GM12878 (cell line): ENCODE data around the gene AMHR2. TPM values are rescaled to one million over a fixed set of nuclear protein-coding genes. Genes with fewer than 3 reads are reported as not detected.
A peak's percentile ranks its signal among the peaks of the same experiment; 100 is the strongest.

ENCODE experiments used
- ATAC-seq: fragments of 200-7000 bp; cut with Tn5 transposase; 3 replicates; pipeline ENCODE4 v1.9.1; 2020; ENCODE audit warnings: mild to moderate bottlenecking, moderate library complexity
- BruUV-seq: library from RNA; stranded (reverse); fragments of 400-500 nt; replicated peaks from 2 replicates; lab custom pipeline; 2021; lab: Mats Ljungman, UMichigan
- CTCF ChIA-PET: fragments of 300-600 bp; sonication (Branson Sonifier 250); formaldehyde crosslinking; extraction: SDS; loops from one replicate; lab custom pipeline; 2021; ENCODE audit warnings: inconsistent platforms; lab: Yijun Ruan, JAX
- POLR2A ChIA-PET: fragments of 350-600 bp; formaldehyde crosslinking; extraction: SDS; loops from one replicate; lab custom pipeline; 2021; ENCODE audit warnings: inconsistent platforms; lab: Charles Lee
- RAD21 ChIA-PET: fragments of 300-600 bp; sonication (Branson Sonifier 250); formaldehyde crosslinking; loops from one replicate; lab custom pipeline; 2023; ENCODE audit warnings: antibody characterized with exemption; ENCODE audit not compliant: unreplicated experiment; lab: Charles Lee
- SMC1A ChIA-PET: fragments of 300-600 bp; sonication (Branson Sonifier 250); formaldehyde crosslinking; loops from one replicate; lab custom pipeline; 2023; ENCODE audit not compliant: unreplicated experiment, uncharacterized antibody; lab: Charles Lee
- DNase-seq: peaks from one replicate; pipeline ENCODE4 v3.0.0-alpha.2; 2011; ENCODE audit warnings: low read depth, low spot score
- FAIRE-seq: peaks from 3 replicates; lab custom pipeline; 2011; peaks lifted over from hg19 to GRCh38; lab: Jason Lieb, UNC
- H2AFZ ChIP-seq: 2 replicates; pipeline ENCODE4 v1.6.0; 2011; ENCODE audit warnings: low read depth, low read length, control low read depth; ENCODE audit not compliant: control insufficient read depth
- H3K27ac ChIP-seq: 2 replicates; pipeline ENCODE4 v1.5.1; 2011; ENCODE audit warnings: control low read depth; ENCODE audit not compliant: control insufficient read depth, insufficient read depth
- H3K27me3 ChIP-seq, 2 experiments: replicated peaks in 1 of 2; 2 replicates each; pipeline versions ENCODE4 v1.6.0 to v1.6.1; 2011; ENCODE audit warnings: low read length in 1 of 2; ENCODE audit not compliant: control insufficient read depth in 2 of 2, insufficient read depth in 2 of 2
- H3K36me3 ChIP-seq, 2 experiments: 2 replicates each; pipeline ENCODE4 v1.5.1; 2011; ENCODE audit warnings: low read length in 1 of 2; ENCODE audit not compliant: control insufficient read depth in 2 of 2, insufficient read depth in 2 of 2
- H3K4me1 ChIP-seq: 2 replicates; pipeline ENCODE4 v1.6.1; 2011; ENCODE audit warnings: mild to moderate bottlenecking, low read length, moderate library complexity, mixed read lengths; ENCODE audit not compliant: control insufficient read depth, insufficient read depth
- H3K4me2 ChIP-seq: 2 replicates; pipeline ENCODE4 v1.6.0; 2011; ENCODE audit warnings: control low read depth; ENCODE audit not compliant: control insufficient read depth, insufficient read depth
- H3K4me3 ChIP-seq: fragments of 200-600 bp; sonication (generic); 2 replicates; pipeline ENCODE4 v1.5.1; 2016
- H3K79me2 ChIP-seq: 2 replicates; pipeline ENCODE4 v1.6.0; 2011; ENCODE audit warnings: low read length; ENCODE audit not compliant: control insufficient read depth, insufficient read depth
- H3K9ac ChIP-seq: 2 replicates; pipeline ENCODE4 v1.8.0; 2011; ENCODE audit warnings: low read length, control low read depth, mixed read lengths; ENCODE audit not compliant: control insufficient read depth, insufficient read depth
- H3K9me3 ChIP-seq: replicated peaks from 3 replicates; pipeline ENCODE4 v1.5.1; 2011; ENCODE audit warnings: mild to moderate bottlenecking, low read length; ENCODE audit not compliant: control insufficient read depth, insufficient read depth
- H4K20me1 ChIP-seq: 2 replicates; pipeline ENCODE4 v1.6.0; 2011; ENCODE audit not compliant: control insufficient read depth, insufficient read depth
- BCL11A ChIP-seq: IDR thresholded peaks from 2 replicates; pipeline ENCODE4 v1.6.1; 2011; ENCODE audit warnings: low read depth, low read length
- GABPA ChIP-seq: IDR thresholded peaks from 2 replicates; pipeline ENCODE4 v1.6.1; 2014; ENCODE audit warnings: antibody characterized with exemption, low read depth, mild to moderate bottlenecking, inconsistent platforms
- IKZF1 ChIP-seq: fragments of 450-650 bp; conservative IDR thresholded peaks from 2 replicates; pipeline ENCODE4 v1.6.1; 2017; ENCODE audit warnings: antibody characterized with exemption, mild to moderate bottlenecking
- IKZF2 ChIP-seq, 2 experiments: fragments of 450-650 bp; IDR thresholded peaks; 2 replicates each; pipeline ENCODE4 v1.6.1; 2017; ENCODE audit warnings: mild to moderate bottlenecking in 2 of 2, moderate library complexity in 2 of 2
- JUND ChIP-seq: IDR thresholded peaks from 2 replicates; pipeline ENCODE4 v1.6.1; 2012; ENCODE audit warnings: low read depth, mild to moderate bottlenecking, low read length, improper control_type of control experiment, moderate library complexity
- NFIC ChIP-seq: IDR thresholded peaks from 2 replicates; pipeline ENCODE4 v1.6.1; 2012; ENCODE audit warnings: low read depth, mild to moderate bottlenecking, inconsistent platforms, low read length, moderate library complexity
- NRF1 ChIP-seq: conservative IDR thresholded peaks from 2 replicates; pipeline ENCODE4 v1.6.1; 2011; ENCODE audit warnings: mild to moderate bottlenecking, low read depth, low read length, improper control_type of control experiment
- PML ChIP-seq: IDR thresholded peaks from 2 replicates; pipeline ENCODE4 v1.6.1; 2012; ENCODE audit warnings: low read length, inconsistent platforms
- SMARCA5 ChIP-seq: fragments of 450-650 bp; IDR thresholded peaks from 2 replicates; pipeline ENCODE4 v1.6.1; 2017; ENCODE audit warnings: mild to moderate bottlenecking
- WGBS: methylation state at CpG from one replicate; pipeline ENCODE4 v1.1.6; 2016; ENCODE audit warnings: low lambda C conversion rate; ENCODE audit not compliant: insufficient replicate concordance, insufficient coverage; ENCODE audit errors: missing lambda C conversion rate; 5-methylcytosine and 5-hydroxymethylcytosine counted together
- in situ Hi-C: fragments of 300-500 bp; cut with MboI; formaldehyde crosslinking; loops from 9 replicates; pipeline ENCODE4 v1.14.3; 2018; ENCODE audit warnings: mixed read lengths
- intact Hi-C: fragments of 100-400 bp; cut with micrococcal nuclease; formaldehyde crosslinking; loops from one replicate; pipeline ENCODE4 v1.14.2; 2022; ENCODE audit not compliant: unreplicated experiment
- polyA plus RNA-seq, 11 experiments: library from polyadenylated mRNA; depleted of rRNA in 4 of 11; unstranded in 6 of 11; stranded (reverse) in 5 of 11; fragments of >200 nt; fragmentation: Nextera tagmentation in 4 of 11; fragmentation: Illumina TruSeq in 1 of 11; extraction: Ambion mirVana in 4 of 11; extraction: Trizol in 1 of 11; gene quantifications; 1 replicate in 1 of 11; 2 replicates in 10 of 11; pipeline versions ENCODE4 v1.2.1 to v1.2.3, GENCODE V29; 2011 to 2016; ENCODE audit warnings: inconsistent platforms in 2 of 11, missing spikeins in 2 of 11, low read depth in 1 of 11
- total RNA-seq, 4 experiments: library from RNA; depleted of rRNA in 3 of 4; stranded (reverse); fragments of >200 nt in 3 of 4; fragmentation: Illumina TruSeq in 1 of 4; extraction: Trizol in 1 of 4; gene quantifications; 2 replicates each; pipeline versions ENCODE4 v1.2.1 to v1.2.3, GENCODE V29; 2013 to 2021
- TF ChIP-seq, protein P1 (sequence below): IDR thresholded peaks from 2 replicates; pipeline ENCODE4 v1.6.1; 2011; ENCODE audit warnings: borderline replicate concordance, low read depth, mild to moderate bottlenecking, moderate library complexity, mixed read lengths, low read length; ENCODE audit not compliant: insufficient read depth; ENCODE audit errors: extremely low read length

AMHR2 gene
- total and polyA plus RNA-seq, 10 of the 15 experiments (the other 5 are each of a cell fraction or from before 2014, with no cell fraction given): 0.06 TPM; not detected in 9

DNA sequence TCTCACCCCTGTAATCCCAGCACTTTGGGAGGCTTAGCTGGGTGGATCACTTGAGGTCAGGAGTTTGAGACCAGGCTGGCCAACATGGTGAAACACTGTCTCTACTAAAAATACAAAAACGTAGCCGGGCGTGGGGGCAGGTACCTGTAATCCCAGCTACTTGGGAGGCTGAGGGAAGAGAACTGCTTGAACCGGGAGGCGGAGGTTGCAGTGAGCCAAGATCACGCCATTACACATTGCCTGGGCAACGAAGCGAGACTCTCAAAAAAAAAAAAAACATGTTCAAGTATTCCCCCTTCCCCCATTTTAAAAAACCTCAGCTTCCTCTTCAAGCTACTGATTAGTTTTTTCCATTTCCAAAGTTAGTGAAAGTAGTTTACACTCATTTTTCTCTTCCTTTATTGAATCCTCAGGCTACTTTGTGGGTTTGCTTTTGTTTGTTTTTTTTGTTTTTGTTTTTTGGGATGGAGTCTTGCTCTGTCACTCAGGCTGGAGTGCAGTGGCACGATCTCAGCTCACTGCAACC, 6.3 kb upstream of the AMHR2 start (continued):
- 0 out of 2 replicates have a peak, but pooled peaks have one; percentile 28 for TF ChIP-seq SMARCA5
- TF ChIP-seq GABPA: 0 out of 2 replicates have a peak, but pooled peaks have one; percentile 21
- peak; percentile 65 for TF ChIP-seq NFIC
- peak; percentile 58; the same call in 1 of the 2 replicates for TF ChIP-seq IKZF1
- TF ChIP-seq, all 136 proteins: peak for 22; not testable (repeated sequence) for 114

DNA sequence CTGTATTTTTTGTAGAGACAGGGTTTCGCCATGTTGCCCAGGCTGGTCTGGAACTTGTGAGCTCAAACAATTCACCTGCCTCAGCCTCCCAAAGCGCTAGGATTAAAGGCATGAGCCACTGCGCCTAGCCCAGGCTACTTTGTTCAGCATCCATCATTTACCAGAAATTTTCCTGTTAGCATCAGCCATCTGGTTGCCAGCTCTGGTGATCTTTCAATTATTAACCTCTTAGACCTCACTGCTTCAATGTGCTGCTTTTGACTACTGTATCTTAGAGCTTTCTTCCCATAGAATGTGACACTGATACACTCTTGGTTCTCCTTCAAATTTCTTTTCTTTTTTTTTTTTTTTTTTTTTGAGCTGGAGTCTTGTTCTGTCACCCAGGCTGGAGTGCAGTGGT, 5.4 kb upstream of the AMHR2 start:
- ChIA-PET RAD21 (interaction anchor here (0.6 to 3.0 kb wide), 9 partner anchors 30 to 797 kb away, joined by 3 to 34 read pairs (median 11); partner anchors contain the start of gene SP1), SMC1A (interaction anchor here (0.7 to 5.7 kb wide), 11 partner anchors 10 to 94 kb away, joined by 3 to 64 read pairs (median 4); partner anchors contain the start of gene PRR13), CTCF (interaction anchor here (0.6 to 3.0 kb wide), 13 partner anchors 30 to 97 kb away, joined by 3 to 29 read pairs (median 8); partner anchors contain the start of genes AAAS and SP1), POLR2A (interaction anchor here (0.6 to 2.7 kb wide), 11 partner anchors 23 to 278 kb away, joined by 3 to 24 read pairs (median 5); partner anchors contain the start of genes PRR13 and SP1)
- H3K9ac ChIP-seq: no peak overlapping the region
- no peaks in the 10 kb centered on the region for H3K9me3 ChIP-seq
- H3K27ac ChIP-seq: no peak overlapping the region
- H3K4me1 ChIP-seq: peaks cover 22% of the 10 kb centered on the region
- DNase-seq (no peak), ATAC-seq (peak; percentile 18; the same call in 1 of the 3 replicates), FAIRE-seq (no peak)
- H3K4me2 ChIP-seq: no peak overlapping the region
- no peaks in the 10 kb centered on the region for H4K20me1 ChIP-seq
- no peaks in the 10 kb centered on the region for H3K79me2 ChIP-seq
- no peaks in the 10 kb centered on the region for H3K27me3 ChIP-seq
- peaks cover 0 to 3% of the 10 kb centered on the region in 2 experiments; a peak in 1 of 4 replicates for H3K36me3 ChIP-seq
- intact Hi-C loops: no loop called here
- TF ChIP-seq, protein P1, sequence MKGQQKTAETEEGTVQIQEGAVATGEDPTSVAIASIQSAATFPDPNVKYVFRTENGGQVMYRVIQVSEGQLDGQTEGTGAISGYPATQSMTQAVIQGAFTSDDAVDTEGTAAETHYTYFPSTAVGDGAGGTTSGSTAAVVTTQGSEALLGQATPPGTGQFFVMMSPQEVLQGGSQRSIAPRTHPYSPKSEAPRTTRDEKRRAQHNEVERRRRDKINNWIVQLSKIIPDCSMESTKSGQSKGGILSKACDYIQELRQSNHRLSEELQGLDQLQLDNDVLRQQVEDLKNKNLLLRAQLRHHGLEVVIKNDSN: no peak
- TF ChIP-seq JUND (no peak), IKZF2 (IDR thresholded peaks at IDR 0.05) (no peak), BCL11A (no peak), PML (no peak), NRF1 (no peak), GABPA (no peak)
- WGBS: 98% methylated on average over 3 of the region's 3 CpGs
- BruUV-seq: no TSS peak
- in situ Hi-C loops: no loop called here
- H3K4me3 ChIP-seq: no peak overlapping the region
- H2AFZ ChIP-seq: no peak overlapping the region
